Posterior cingulate gyrus (tissue), 11 donors: Measurements from ENCODE around the gene ROPN1L.
A peak's percentile ranks its signal among the peaks of the same experiment; 100 is the strongest.
"Not testable (repeated sequence)": the region's sequence is repeated elsewhere in the genome, so short reads cannot be mapped to it uniquely, and the experiment has no call there.

Experiments
- DNase-seq, 10 donors: peaks; one replicate each; pipeline versions ENCODE4 v3.0.0 to v3.0.0-alpha.2; 2020 to 2021; ENCODE audit warnings: mixed read lengths in 3 of 10
- intact Hi-C: fragments of 100-400 bp; cut with DNase I; formaldehyde crosslinking; loops from one replicate; pipeline ENCODE4 v1.15.1; 2023

The ROPN1L gene

GRCh38 chr5:10441083-10441991, at the start of gene ROPN1L:
TSS of gene ROPN1L (plus strand) at chr5:10441879. CDS start at chr5:10442168, 289 bp downstream.
- peak; percentile 79 to 99 (median 89) for DNase-seq
- intact Hi-C loops, result no loop called here

GRCh38 chr5:10392567-10393328, 48.9 kb upstream of the ROPN1L start:
- intact Hi-C loops, DNase-seq: not testable (repeated sequence)

- DNase-seq, result no peak
- intact Hi-C loops, result no loop called here
These were observed 48.2 kb upstream of the ROPN1L start for GRCh38 chr5:10393491-10393890.

GRCh38 chr5:10396552-10396951, 45.1 kb upstream of the ROPN1L start:
- no peak for DNase-seq
- intact Hi-C loops, result no loop called here

- intact Hi-C loops, result no loop called here
- no peak for DNase-seq
These were observed 41.8 kb upstream of the ROPN1L start for GRCh38 chr5:10399839-10400238.

- DNase-seq, result no peak
- intact Hi-C loops, result no loop called here
These were observed 41.3 kb upstream of the ROPN1L start for GRCh38 chr5:10400411-10400810.

GRCh38 chr5:10400831-10401230, 40.8 kb upstream of the ROPN1L start:
- no peak for DNase-seq

GRCh38 chr5:10401498-10401897, 40.2 kb upstream of the ROPN1L start:
- DNase-seq, result no peak
- intact Hi-C loops, result no loop called here

More at GRCh38 chr5:10400831-10401230, 40.8 kb upstream of the ROPN1L start:
- intact Hi-C loops, result no loop called here

GRCh38 chr5:10403829-10404228, 37.9 kb upstream of the ROPN1L start:
- intact Hi-C loops, result no loop called here
- no peak for DNase-seq

GRCh38 chr5:10406651-10407050, 35.0 kb upstream of the ROPN1L start:
- DNase-seq, result no peak
- intact Hi-C loops, result no loop called here

GRCh38 chr5:10409504-10409903, 32.2 kb upstream of the ROPN1L start:
- intact Hi-C loops, result no loop called here
- no peak for DNase-seq

- intact Hi-C loops, result no loop called here
- DNase-seq, result no peak
These were observed 31.0 kb upstream of the ROPN1L start for GRCh38 chr5:10410662-10411061.

GRCh38 chr5:10411336-10411735, 30.3 kb upstream of the ROPN1L start:
- intact Hi-C loops, result no loop called here
- no peak for DNase-seq

GRCh38 chr5:10416868-10417267, 24.8 kb upstream of the ROPN1L start:
- no peak for DNase-seq
- intact Hi-C loops, result no loop called here

- DNase-seq, result no peak
- intact Hi-C loops, result no loop called here
These were observed 22.9 kb upstream of the ROPN1L start for GRCh38 chr5:10418654-10419345.

- DNase-seq, result no peak
- intact Hi-C loops, result loop anchor here (5.0 kb wide), 1 partner anchor 68 kb away; the partner anchor contains the start of gene MARCHF6
These were observed 21.2 kb upstream of the ROPN1L start for GRCh38 chr5:10420468-10420867.

- DNase-seq, result no peak
- intact Hi-C loops, result loop anchor here (5.0 kb wide), 1 partner anchor 69 kb away; the partner anchor contains the start of gene MARCHF6
These were observed 20.7 kb upstream of the ROPN1L start for GRCh38 chr5:10420932-10421331.

GRCh38 chr5:10421896-10422691, 19.6 kb upstream of the ROPN1L start:
- peak in 4 of 10 donors; percentile 29 to 83 (median 42) for DNase-seq
- intact Hi-C loops, result loop anchor here (5.0 kb wide), 1 partner anchor 70 kb away; the partner anchor contains the start of gene MARCHF6

- intact Hi-C loops, result loop anchor here (5.0 kb wide), 1 partner anchor 71 kb away; the partner anchor contains the start of gene MARCHF6
These were observed 18.7 kb upstream of the ROPN1L start for GRCh38 chr5:10423022-10423421.

More at GRCh38 chr5:10423022-10423421, 18.7 kb upstream of the ROPN1L start:
- no peak for DNase-seq
